Fibroblast of skin of left biceps (primary cell): ENCODE results near the gene NTM.

Experiments used
- DNase-seq, 2 experiments: peaks; one replicate each; pipeline ENCODE4 v3.0.0-alpha.2; 2013; ENCODE audit warnings: low read depth in 2 of 2

Gene NTM

GRCh38 chr11:131687291-131688047 is 317.1 kb downstream of the NTM start:
- DNase-seq = no peak

- DNase-seq = no peak
Observed at GRCh38 chr11:131688048-131688693, 317.8 kb downstream of the NTM start.

- no peak for DNase-seq
Observed at GRCh38 chr11:131689049-131689925, 318.9 kb downstream of the NTM start.

- DNase-seq = no peak
Observed at GRCh38 chr11:131690362-131690761, 319.9 kb downstream of the NTM start.

GRCh38 chr11:131690776-131691175 is 320.4 kb downstream of the NTM start:
- DNase-seq = no peak

- DNase-seq = no peak
Observed at GRCh38 chr11:131691181-131692041, 321.0 kb downstream of the NTM start.

- DNase-seq = no peak
Observed at GRCh38 chr11:131692151-131692550, 321.7 kb downstream of the NTM start.

- DNase-seq = no peak
Observed at GRCh38 chr11:131692961-131693360, 322.5 kb downstream of the NTM start.

- DNase-seq = no peak
Observed at GRCh38 chr11:131693756-131694155, 323.3 kb downstream of the NTM start.

GRCh38 chr11:131694526-131695424 is 324.4 kb downstream of the NTM start:
- DNase-seq = peak; percentile 40 to 45

GRCh38 chr11:131695889-131696429 is 325.5 kb downstream of the NTM start:
- DNase-seq = no peak

- no peak for DNase-seq
Observed at GRCh38 chr11:131696690-131697089, 326.3 kb downstream of the NTM start.

GRCh38 chr11:131703311-131703710 is 332.9 kb downstream of the NTM start:
- DNase-seq = no peak

GRCh38 chr11:131704682-131705081 is 334.3 kb downstream of the NTM start:
- no peak for DNase-seq

GRCh38 chr11:131710511-131710910 is 340.1 kb downstream of the NTM start:
- no peak for DNase-seq

- DNase-seq = no peak
Observed at GRCh38 chr11:131712897-131713296, 342.5 kb downstream of the NTM start.

GRCh38 chr11:131713529-131714134 is 343.2 kb downstream of the NTM start:
- no peak for DNase-seq

- no peak for DNase-seq
Observed at GRCh38 chr11:131717616-131718015, 347.2 kb downstream of the NTM start.

- DNase-seq = no peak
Observed at GRCh38 chr11:131723088-131723487, 352.7 kb downstream of the NTM start.
